GM12891 (cell line): ENCODE measurements around the gene COA1.

Experiments used
- POLR2AphosphoS5 ChIP-seq: IDR thresholded peaks from 2 replicates; pipeline ENCODE4 v1.6.1; 2011; ENCODE audit warnings: low read depth, low read length, control low read depth
- SPI1 ChIP-seq: IDR thresholded peaks from 2 replicates; pipeline ENCODE4 v1.6.1; 2011; ENCODE audit warnings: low read depth, low read length, control low read depth
- TAF1 ChIP-seq: IDR thresholded peaks from 2 replicates; pipeline ENCODE4 v1.6.1; 2011; ENCODE audit warnings: low read depth, low read length, control low read depth

- no peak for TF ChIP-seq SPI1
- no peak for TF ChIP-seq TAF1
- TF ChIP-seq POLR2AphosphoS5, result no peak
Measured at GRCh38 chr7:43753271-43753810, 24.0 kb upstream of the COA1 start.
